ENCODE measurements around the gene MARCHF4. TPM values are rescaled to one million over a fixed set of nuclear protein-coding genes. Genes with fewer than 3 reads are reported as not detected.

Gene MARCHF4
- total RNA-seq, 1 experiment from 2014 or later, result 0.26 TPM

DNA sequence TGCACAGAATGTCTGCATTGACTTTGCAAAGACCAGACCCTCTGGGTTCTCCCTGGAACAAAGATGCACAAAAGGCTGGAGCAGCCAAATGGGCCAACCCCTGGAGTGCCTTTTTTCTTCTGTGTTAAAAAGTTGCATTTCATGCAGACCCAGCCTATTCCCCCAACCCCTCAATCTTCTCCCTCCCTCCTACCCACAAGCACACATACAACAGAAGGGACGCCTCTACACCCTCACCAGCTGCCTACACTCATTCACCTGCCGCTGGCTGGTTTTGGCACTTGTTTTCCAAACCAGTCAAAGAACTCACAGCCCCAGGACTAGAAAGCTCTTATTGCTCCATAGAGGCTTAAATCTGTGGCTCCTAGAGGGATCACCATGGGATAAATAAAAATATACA, 16.6 kb downstream of the MARCHF4 start:
- H2BK5ac ChIP-seq (ENCODE audit: insufficient read length, low read length), result no peak overlapping the region
- no peak overlapping the region for H3K18ac ChIP-seq (ENCODE audit: insufficient read length, low read depth, low read length)
- H3K4ac ChIP-seq (ENCODE audit: low read depth, low read length), result no peak overlapping the region
- no peak overlapping the region for H3K27ac ChIP-seq (ENCODE audit: insufficient read length, low read depth, low read length)
- no peaks in the 10 kb centered on the region for H3K27me3 ChIP-seq (ENCODE audit: insufficient read depth, low read length)
- WGBS (ENCODE audit: extremely low coverage, insufficient read length, low lambda C conversion rate), result no CpG with 5 or more reads among the region's 2 CpGs
- H4K8ac ChIP-seq (replicated peaks; ENCODE audit: insufficient read length, low read depth, low read length), result no peak overlapping the region
- Mint-ChIP-seq H3K36me3 (ENCODE audit: insufficient read depth in 1 of 3, low read depth in 3 of 3) (no peaks in the 10 kb centered on the region), H3K4me3 (no peak overlapping the region), H3K9me3 (no peaks in the 10 kb centered on the region), H3K27ac (0 out of 7 replicates have a peak overlapping the region, but pooled peaks of 1 of the 3 experiments have one; percentile 31), H3K4me1 (peaks cover 7 to 14% of the 10 kb centered on the region in 2 experiments), H3K27me3 (ENCODE audit: low read depth) (peaks cover 4% of the 10 kb centered on the region; the same call in 1 of the 2 replicates)
- no peaks in the 10 kb centered on the region for H3K23me2 ChIP-seq (ENCODE audit: insufficient read length, low read depth, low read length, poor library complexity, severe bottlenecking)
- H4K5ac ChIP-seq (ENCODE audit: insufficient read length, low read depth, low read length), result no peak overlapping the region
- H3K9me3 ChIP-seq (ENCODE audit: control insufficient read depth, low read depth, low read length), result no peaks in the 10 kb centered on the region
- H4K91ac ChIP-seq (ENCODE audit: insufficient read length, low read depth, low read length), result no peak overlapping the region
- TF ChIP-seq CTCF (conservative IDR thresholded peaks at IDR 0.05), result no peak
- no peak overlapping the region for H2AFZ ChIP-seq (ENCODE audit: low read length)
- H4K20me1 ChIP-seq (ENCODE audit: control insufficient read depth, insufficient read depth, insufficient read length), result no peaks in the 10 kb centered on the region
- H2AK5ac ChIP-seq (ENCODE audit: insufficient read length, low read length), result no peak overlapping the region
- H3K4me2 ChIP-seq (ENCODE audit: insufficient read depth, insufficient read length, low read length), result no peak overlapping the region
- H3K4me1 ChIP-seq (ENCODE audit: insufficient read depth, low read length), result no peaks in the 10 kb centered on the region
- no peaks in the 10 kb centered on the region for H3K79me1 ChIP-seq (ENCODE audit: insufficient read depth, low read depth, low read length, poor library complexity, severe bottlenecking)
- H2BK20ac ChIP-seq (ENCODE audit: low read depth, low read length, poor library complexity, severe bottlenecking), result no peak overlapping the region
- no peak overlapping the region for H3K56ac ChIP-seq (ENCODE audit: insufficient read length, low read depth, low read length)
- H2BK120ac ChIP-seq (ENCODE audit: low read depth, low read length, poor library complexity, severe bottlenecking), result no peak overlapping the region
- H2BK12ac ChIP-seq (ENCODE audit: insufficient read length, low read depth, low read length), result no peak overlapping the region
- no peak overlapping the region for H3K14ac ChIP-seq (ENCODE audit: insufficient read depth, low read length)
- H3K23ac ChIP-seq (ENCODE audit: insufficient read length, low read depth, low read length), result no peak overlapping the region
- no peak overlapping the region for H3T11ph ChIP-seq (ENCODE audit: low read length)
- no peak overlapping the region for H2BK15ac ChIP-seq (ENCODE audit: low read depth, low read length)
- 0 out of 2 replicates have a peak, but pooled peaks cover 1% of the 10 kb centered on the region for H3K79me2 ChIP-seq (ENCODE audit: insufficient read depth, low read length)
- DNase-seq, result no peak
- no peak overlapping the region for H3K9ac ChIP-seq (ENCODE audit: extremely low read depth, insufficient read length, low read length)
